K562 (cell line): ENCODE data around the gene EXT2. TPM values are rescaled to one million over a fixed set of nuclear protein-coding genes. Genes with fewer than 3 reads are reported as not detected.

Source experiments
- ATAC-seq: fragments of 200-7000 bp; cut with Tn5 transposase; 3 replicates; pipeline ENCODE4 v1.9.1; 2020; ENCODE audit warnings: moderate library complexity
- BruUV-seq: library from RNA; stranded (reverse); fragments of 400-500 nt; replicated peaks from 2 replicates; lab custom pipeline; 2021; lab: Mats Ljungman, UMichigan
- CTCF ChIA-PET: fragments of 300-600 bp; formaldehyde crosslinking; extraction: SDS; loops from one replicate; lab custom pipeline; 2021; ENCODE audit warnings: low intra/inter-chr PET ratio; lab: Yijun Ruan, JAX
- POLR2A ChIA-PET: fragments of 300-600, 350-650 bp; sonication (Branson Sonifier 250); formaldehyde crosslinking; extraction: SDS; loops from one replicate; lab custom pipeline; 2021; ENCODE audit warnings: antibody characterized with exemption, inconsistent platforms; lab: Yijun Ruan, JAX
- DNase-seq, 4 experiments: peaks; one replicate each; pipeline versions ENCODE4 v3.0.0 to v3.0.0-alpha.2; 2011 to 2018; ENCODE audit warnings: low spot score in 3 of 4, mixed read lengths in 3 of 4; ENCODE audit errors: extremely low read depth in 1 of 4
- FAIRE-seq: peaks from 2 replicates; lab custom pipeline; 2011; peaks lifted over from hg19 to GRCh38; lab: Jason Lieb, UNC
- H2AFZ ChIP-seq: 2 replicates; pipeline ENCODE4 v1.6.0; 2011; ENCODE audit warnings: low read depth, low read length, control low read depth, inconsistent platforms
- H3K27ac ChIP-seq: fragments of 200-600 bp; 3 replicates; pipeline ENCODE4 v1.8.0; 2011; ENCODE audit warnings: low read depth, mild to moderate bottlenecking, control low read depth, inconsistent platforms, low read length, moderate library complexity, mixed read lengths; ENCODE audit errors: extremely low read depth
- H3K27me3 ChIP-seq, 2 experiments: fragments of 300-600 bp in 1 of 2; 2 replicates in 1 of 2; 3 replicates in 1 of 2; pipeline versions ENCODE4 v1.6.0 to v1.8.0; 2011; ENCODE audit warnings: inconsistent platforms in 2 of 2, low read length in 2 of 2, mild to moderate bottlenecking in 1 of 2, mixed read lengths in 1 of 2, moderate library complexity in 1 of 2; ENCODE audit not compliant: control insufficient read depth in 2 of 2, insufficient read depth in 2 of 2
- H3K36me3 ChIP-seq: fragments of 300-600 bp; 3 replicates; pipeline ENCODE4 v1.8.0; 2011; ENCODE audit warnings: mild to moderate bottlenecking, low read length, inconsistent platforms; ENCODE audit not compliant: control insufficient read depth, insufficient read depth
- H3K4me1 ChIP-seq, 2 experiments: fragments of 200-600 bp in 1 of 2; replicated peaks in 1 of 2; 2 replicates in 1 of 2; 3 replicates in 1 of 2; pipeline versions ENCODE4 v1.5.1 to v1.8.0; 2011; ENCODE audit warnings: inconsistent platforms in 2 of 2, low read length in 2 of 2, mild to moderate bottlenecking in 1 of 2, mixed read lengths in 1 of 2, moderate library complexity in 1 of 2; ENCODE audit not compliant: control insufficient read depth in 2 of 2, insufficient read depth in 2 of 2
- H3K4me2 ChIP-seq: 2 replicates; pipeline ENCODE4 v1.6.1; 2011; ENCODE audit warnings: low read length, control low read depth, inconsistent platforms, mixed read lengths; ENCODE audit not compliant: insufficient read depth
- H3K4me3 ChIP-seq: fragments of 200-600 bp; sonication (generic), shearing (Covaris generic); 2 replicates; pipeline ENCODE4 v1.5.1; 2016; ENCODE audit warnings: control low read depth, inconsistent platforms
- H3K79me2 ChIP-seq: fragments of 200-600 bp; 3 replicates; pipeline ENCODE4 v1.8.0; 2011; ENCODE audit warnings: low read length, inconsistent platforms; ENCODE audit not compliant: control insufficient read depth, insufficient read depth
- H3K9ac ChIP-seq, 2 experiments: 2 replicates each; pipeline versions ENCODE4 v1.6.0 to v1.6.1; 2011; ENCODE audit warnings: low read depth in 2 of 2, low read length in 2 of 2, control low read depth in 1 of 2, inconsistent platforms in 1 of 2, mild to moderate bottlenecking in 1 of 2, mixed read lengths in 1 of 2; ENCODE audit not compliant: insufficient read depth in 1 of 2
- H3K9me1 ChIP-seq: one replicate; pipeline ENCODE4 v1.6.0; 2011; ENCODE audit warnings: inconsistent platforms, mild to moderate bottlenecking, low read length, moderate library complexity; ENCODE audit not compliant: control insufficient read depth, insufficient read depth
- H3K9me3 ChIP-seq: replicated peaks from 2 replicates; pipeline ENCODE4 v1.5.1; 2011; ENCODE audit warnings: low read depth, low read length, inconsistent platforms; ENCODE audit not compliant: control insufficient read depth, insufficient read depth
- H4K20me1 ChIP-seq: replicated peaks from 2 replicates; pipeline ENCODE4 v1.6.1; 2011; ENCODE audit warnings: low read length, inconsistent platforms, mixed read lengths; ENCODE audit not compliant: control insufficient read depth, insufficient read depth
- PHB ChIP-seq: fragments of 250-450 bp; sonication (Bioruptor Pico); IDR thresholded peaks from 2 replicates; pipeline ENCODE4 v1.5.0; 2021
- TARDBP ChIP-seq: fragments of 450-650 bp; IDR thresholded peaks from 2 replicates; pipeline ENCODE4 v1.6.1; 2016
- ZNF696 ChIP-seq: fragments of 250-450 bp; sonication (Bioruptor Pico); conservative IDR thresholded peaks from 2 replicates; pipeline ENCODE4 v1.4.0; 2020; ENCODE audit warnings: mild to moderate bottlenecking, moderate library complexity
- ZNF77 ChIP-seq: fragments of 250-450 bp; sonication (Bioruptor Pico); IDR thresholded peaks from 2 replicates; pipeline ENCODE4 v1.5.0; 2020
- WGBS: fragments of 100-300 bp; shearing (Covaris generic); methylation state at CpG from one replicate; pipeline ENCODE4 v1.1.6; 2016; ENCODE audit warnings: low coverage, mixed read lengths; ENCODE audit not compliant: insufficient coverage; ENCODE audit errors: missing lambda C conversion rate; 5-methylcytosine and 5-hydroxymethylcytosine counted together
- in situ Hi-C: fragments of 300-500 bp; cut with MboI; formaldehyde crosslinking; loops from 4 replicates; pipeline ENCODE4 v1.15.0; 2018; ENCODE audit warnings: inconsistent platforms, mixed read lengths
- intact Hi-C: fragments of 100-400 bp; cut with micrococcal nuclease; formaldehyde crosslinking; loops from 2 replicates; pipeline ENCODE4 v1.14.2; 2022
- polyA plus RNA-seq, 8 experiments: library from polyadenylated mRNA; depleted of rRNA in 4 of 8; stranded (reverse) in 5 of 8; unstranded in 3 of 8; fragments of >200 nt; fragmentation: Nextera tagmentation in 2 of 8; fragmentation: Illumina TruSeq in 1 of 8; extraction: Ambion mirVana in 2 of 8; extraction: Trizol in 1 of 8; gene quantifications; 2 replicates each; pipeline versions ENCODE4 v1.2.1 to v1.2.3, GENCODE V29; 2011 to 2014; ENCODE audit warnings: inconsistent platforms in 1 of 8, missing spikeins in 1 of 8
- total RNA-seq, 7 experiments: library from RNA; depleted of rRNA in 6 of 7; stranded (reverse); fragments of >200 nt in 6 of 7; fragmentation: Illumina TruSeq in 2 of 7; extraction: Trizol in 2 of 7; gene quantifications; 2 replicates each; pipeline versions ENCODE4 v1.2.1 to v1.2.3, GENCODE V29; 2011 to 2021; ENCODE audit warnings: low replicate concordance in 1 of 7
- TF ChIP-seq, protein P1 (sequence below): fragments of 450-650 bp; formaldehyde crosslinking; IDR thresholded peaks from 2 replicates; pipeline ENCODE4 v1.4.0; 2022; ENCODE audit warnings: missing genetic modification characterization

Gene EXT2
- total and polyA plus RNA-seq, 9 of the 15 experiments (the other 6 are each of a cell fraction or from before 2014, with no cell fraction given) = 7.5 to 52.1 (median 38.1) TPM

DNA sequence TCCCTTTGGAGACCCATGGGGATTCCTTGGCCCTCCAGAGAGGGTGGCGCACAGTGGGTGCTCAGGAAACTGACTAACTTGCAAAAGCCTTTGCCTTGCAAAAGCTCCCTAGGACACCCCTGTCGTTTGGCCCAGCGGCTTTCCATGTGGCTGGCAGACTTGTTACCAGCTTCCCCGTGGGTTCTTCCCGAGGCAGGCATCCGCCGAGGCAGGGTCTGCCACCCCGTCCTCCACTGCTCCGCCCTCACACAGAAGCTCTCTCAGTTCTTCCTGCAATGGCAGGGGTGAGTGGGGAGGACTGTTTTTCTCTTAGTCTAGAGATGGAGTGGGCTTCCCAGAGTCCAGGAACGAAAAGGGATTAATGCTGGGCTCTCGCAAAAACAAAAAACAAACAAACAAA lies 191.4 kb downstream of the EXT2 start:
- intact Hi-C loops = loop anchor here (1.0 to 10.0 kb wide), 7 partner anchors 39 to 330 kb away; no protein-coding TSS in a partner anchor
- peaks cover 7 to 13% of the 10 kb centered on the region in 2 experiments; a peak in 4 of 5 replicates for H3K4me1 ChIP-seq
- no peak overlapping the region for H3K4me2 ChIP-seq
- CTCF ChIA-PET = interaction anchor here (1.0 to 3.4 kb wide), 6 partner anchors 196 to 608 kb away, joined by 3 to 17 read pairs (median 5); no protein-coding TSS in a partner anchor
- no peaks in the 10 kb centered on the region for H3K36me3 ChIP-seq
- no peak overlapping the region for H3K27ac ChIP-seq
- no peaks in the 10 kb centered on the region for H3K9me1 ChIP-seq
- no peak for TF ChIP-seq ZNF77
- TF ChIP-seq PHB (CRISPR knock-in tag) = no peak
- TF ChIP-seq TARDBP = no peak
- TF ChIP-seq, protein P1, sequence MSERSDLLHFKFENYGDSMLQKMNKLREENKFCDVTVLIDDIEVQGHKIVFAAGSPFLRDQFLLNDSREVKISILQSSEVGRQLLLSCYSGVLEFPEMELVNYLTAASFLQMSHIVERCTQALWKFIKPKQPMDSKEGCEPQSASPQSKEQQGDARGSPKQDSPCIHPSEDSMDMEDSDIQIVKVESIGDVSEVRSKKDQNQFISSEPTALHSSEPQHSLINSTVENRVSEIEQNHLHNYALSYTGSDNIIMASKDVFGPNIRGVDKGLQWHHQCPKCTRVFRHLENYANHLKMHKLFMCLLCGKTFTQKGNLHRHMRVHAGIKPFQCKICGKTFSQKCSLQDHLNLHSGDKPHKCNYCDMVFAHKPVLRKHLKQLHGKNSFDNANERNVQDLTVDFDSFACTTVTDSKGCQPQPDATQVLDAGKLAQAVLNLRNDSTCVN = no peak
- no peak for TF ChIP-seq ZNF696 (CRISPR knock-in tag)
- TF ChIP-seq, all 486 proteins: peak for 0
- Histone ChIP-seq H2AFZ (no peak overlapping the region), H3K79me2 (no peaks in the 10 kb centered on the region), H3K9me3 (no peaks in the 10 kb centered on the region), H3K9ac (no peak overlapping the region), H4K20me1 (no peaks in the 10 kb centered on the region), H3K4me3 (no peak overlapping the region), H3K27me3 (no peaks in the 10 kb centered on the region)
- 59% methylated on average over 10 of the region's 11 CpGs for WGBS
- in situ Hi-C loops = loop anchor here (5.0 kb wide), 2 partner anchors 250 to 330 kb away; no protein-coding TSS in a partner anchor
- no TSS peak for BruUV-seq
- FAIRE-seq (no peak), DNase-seq (no peak), ATAC-seq (no peak)
- POLR2A ChIA-PET = no interaction called here
